ENCODE measurements around the gene GNA12. TPM values are rescaled to one million over a fixed set of nuclear protein-coding genes. Genes with fewer than 3 reads are reported as not detected.

The GNA12 gene
- total and polyA plus RNA-seq, 9 of the 15 experiments (the other 6 are each of a cell fraction or from before 2014, with no cell fraction given), result 0.65 to 32.7 (median 9.6) TPM

GRCh38 chr7:2863461-2864066, 19.5 kb upstream of the GNA12 start (continued):
- TF ChIP-seq MGA (IDR thresholded peaks at IDR 0.05) (peak; percentile 28; the same call in 1 of the 2 replicates), DMBX1 (CRISPR knock-in tag; IDR thresholded peaks at IDR 0.05; ENCODE audit: borderline replicate concordance) (peak; percentile 25; the same call in 1 of the 2 replicates), ARID4B (CRISPR knock-in tag; IDR thresholded peaks at IDR 0.05) (no peak), PHF20 (IDR thresholded peaks at IDR 0.05; ENCODE audit: partially characterized antibody) (peak; percentile 77), HMG20B (CRISPR knock-in tag; IDR thresholded peaks at IDR 0.05) (no peak), STAG1 (CRISPR knock-in tag; IDR thresholded peaks at IDR 0.05; ENCODE audit: borderline replicate concordance) (no peak), ELF2 (CRISPR knock-in tag; IDR thresholded peaks at IDR 0.05) (no peak)
- TF ChIP-seq, protein P1, sequence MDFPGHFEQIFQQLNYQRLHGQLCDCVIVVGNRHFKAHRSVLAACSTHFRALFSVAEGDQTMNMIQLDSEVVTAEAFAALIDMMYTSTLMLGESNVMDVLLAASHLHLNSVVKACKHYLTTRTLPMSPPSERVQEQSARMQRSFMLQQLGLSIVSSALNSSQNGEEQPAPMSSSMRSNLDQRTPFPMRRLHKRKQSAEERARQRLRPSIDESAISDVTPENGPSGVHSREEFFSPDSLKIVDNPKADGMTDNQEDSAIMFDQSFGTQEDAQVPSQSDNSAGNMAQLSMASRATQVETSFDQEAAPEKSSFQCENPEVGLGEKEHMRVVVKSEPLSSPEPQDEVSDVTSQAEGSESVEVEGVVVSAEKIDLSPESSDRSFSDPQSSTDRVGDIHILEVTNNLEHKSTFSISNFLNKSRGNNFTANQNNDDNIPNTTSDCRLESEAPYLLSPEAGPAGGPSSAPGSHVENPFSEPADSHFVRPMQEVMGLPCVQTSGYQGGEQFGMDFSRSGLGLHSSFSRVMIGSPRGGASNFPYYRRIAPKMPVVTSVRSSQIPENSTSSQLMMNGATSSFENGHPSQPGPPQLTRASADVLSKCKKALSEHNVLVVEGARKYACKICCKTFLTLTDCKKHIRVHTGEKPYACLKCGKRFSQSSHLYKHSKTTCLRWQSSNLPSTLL (IDR thresholded peaks at IDR 0.05), result no peak

All from K562 (cell line).